Caco-2 (cell line): ENCODE measurements around the gene PPM1F. TPM values are rescaled to one million over a fixed set of nuclear protein-coding genes. Genes with fewer than 3 reads are reported as not detected.

Source experiments
- BruUV-seq: library from RNA; stranded (reverse); fragments of 400-500 nt; replicated peaks from 2 replicates; lab custom pipeline; 2021; lab: Mats Ljungman, UMichigan
- CTCF ChIA-PET: fragments of 300-600 bp; sonication (Branson Sonifier 250); formaldehyde crosslinking; loops from one replicate; lab custom pipeline; 2022; ENCODE audit warnings: antibody characterized with exemption; lab: Charles Lee
- POLR2A ChIA-PET: fragments of 300-600 bp; sonication (Branson Sonifier 250); formaldehyde crosslinking; loops from one replicate; lab custom pipeline; 2022; ENCODE audit warnings: antibody characterized with exemption; lab: Charles Lee
- DNase-seq, 2 experiments: peaks; one replicate each; pipeline versions ENCODE4 v3.0.0 to v3.0.0-alpha.2; 2020 to 2022
- H3K27me3 ChIP-seq: replicated peaks from 2 replicates; pipeline ENCODE4 v1.6.0; 2011; ENCODE audit warnings: low read length; ENCODE audit not compliant: control insufficient read depth, insufficient read depth
- H3K36me3 ChIP-seq: 2 replicates; pipeline ENCODE4 v1.5.1; 2011; ENCODE audit warnings: low read length; ENCODE audit not compliant: control insufficient read depth, insufficient read depth
- H3K4me1 ChIP-seq: fragments of 250-450 bp; sonication (Bioruptor Pico); 2 replicates; pipeline ENCODE4 v1.5.1; 2020; ENCODE audit warnings: mild to moderate bottlenecking
- H3K4me3 ChIP-seq: 2 replicates; pipeline ENCODE4 v1.5.1; 2011; ENCODE audit warnings: low read depth, mild to moderate bottlenecking, control low read depth, low read length
- H3K9me3 ChIP-seq: fragments of 250-450 bp; sonication (Bioruptor Pico); 2 replicates; pipeline ENCODE4 v1.5.1; 2020; ENCODE audit warnings: mild to moderate bottlenecking, moderate library complexity
- H3K27ac Mint-ChIP-seq: one replicate; pipeline ENCODE4 v1.8.0; 2022; ENCODE audit warnings: mixed read lengths; ENCODE audit not compliant: unreplicated experiment
- H3K27me3 Mint-ChIP-seq: one replicate; pipeline ENCODE4 v1.8.0; 2022; ENCODE audit warnings: mixed read lengths; ENCODE audit not compliant: insufficient read depth, unreplicated experiment
- H3K36me3 Mint-ChIP-seq: one replicate; pipeline ENCODE4 v1.8.0; 2022; ENCODE audit warnings: mild to moderate bottlenecking, mixed read lengths; ENCODE audit not compliant: insufficient read depth, unreplicated experiment
- H3K4me1 Mint-ChIP-seq: one replicate; pipeline ENCODE4 v1.8.0; 2022; ENCODE audit warnings: low read depth, mixed read lengths; ENCODE audit not compliant: unreplicated experiment
- H3K4me3 Mint-ChIP-seq: one replicate; pipeline ENCODE4 v1.8.0; 2022; ENCODE audit warnings: mild to moderate bottlenecking, moderate library complexity, mixed read lengths; ENCODE audit not compliant: unreplicated experiment
- H3K9me3 Mint-ChIP-seq: one replicate; pipeline ENCODE4 v1.8.0; 2022; ENCODE audit warnings: mixed read lengths; ENCODE audit not compliant: unreplicated experiment
- CTCF ChIP-seq, 2 experiments: fragments of 200-600 bp in 1 of 2; IDR thresholded peaks; 1 replicate in 1 of 2; 2 replicates in 1 of 2; pipeline versions ENCODE4 v1.5.1 to v1.8.0; 2011 to 2022; ENCODE audit warnings: antibody characterized with exemption in 1 of 2, control low read depth in 1 of 2, inconsistent platforms in 1 of 2, low read depth in 1 of 2, low read length in 1 of 2, mild to moderate bottlenecking in 1 of 2, moderate library complexity in 1 of 2; ENCODE audit not compliant: insufficient read depth in 1 of 2, severe bottlenecking in 1 of 2, unreplicated experiment in 1 of 2
- intact Hi-C: fragments of 100-400 bp; cut with micrococcal nuclease; formaldehyde crosslinking; loops from one replicate; pipeline ENCODE4 v1.10.0; 2022; ENCODE audit not compliant: unreplicated experiment
- total RNA-seq: library from RNA; stranded (reverse); gene quantifications from 2 replicates; pipeline ENCODE4 v1.2.3, GENCODE V29; 2022

PPM1F gene
- total RNA-seq, 1 experiment from 2014 or later: 25.8 TPM

DNA sequence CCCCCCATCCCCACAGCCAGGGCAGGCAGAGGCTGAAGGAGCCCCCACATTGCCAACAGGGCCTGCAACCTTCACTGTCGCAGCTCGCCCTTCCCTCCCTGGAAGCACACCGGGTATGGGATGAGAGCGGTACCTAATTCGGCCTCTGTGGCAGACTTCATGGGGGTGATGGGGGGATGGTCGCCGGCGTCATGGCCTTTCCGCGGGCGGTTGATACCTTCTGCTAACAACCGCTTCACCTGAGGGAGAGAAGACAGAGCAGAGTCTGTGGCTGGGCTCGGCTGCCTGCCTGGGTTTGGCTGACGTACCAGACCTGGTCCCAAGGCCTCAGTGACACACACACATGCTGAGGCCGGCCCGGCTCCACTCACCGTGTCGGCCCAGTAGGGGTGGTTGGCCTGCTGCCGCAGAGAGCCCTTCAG, 11.2 kb upstream of the PPM1F start:
- Histone ChIP-seq H3K36me3 (no peaks in the 10 kb centered on the region; the same call in 1 of the 2 replicates), H3K9me3 (no peaks in the 10 kb centered on the region), H3K27me3 (no peaks in the 10 kb centered on the region), H3K4me1 (no peaks in the 10 kb centered on the region), H3K4me3 (no peak overlapping the region)
- H3K36me3 Mint-ChIP-seq: peaks cover 45% of the 10 kb centered on the region
- no peaks in the 10 kb centered on the region for H3K9me3 Mint-ChIP-seq
- no TSS peak for BruUV-seq
- DNase-seq: no peak
- no peak overlapping the region for H3K4me3 Mint-ChIP-seq
- H3K4me1 Mint-ChIP-seq: no peaks in the 10 kb centered on the region
- H3K27me3 Mint-ChIP-seq: no peaks in the 10 kb centered on the region
- TF ChIP-seq CTCF (IDR thresholded peaks at IDR 0.05; ENCODE audit: insufficient read depth in 1 of 2, low read depth in 1 of 2, low read length in 1 of 2, severe bottlenecking in 1 of 2, unreplicated experiment in 1 of 2): no peak
- ChIA-PET POLR2A (interaction anchor here (0.7 kb wide), 1 partner anchor 540 kb away, joined by 3 read pairs; no protein-coding TSS in a partner anchor), CTCF (no interaction called here)
- no peak overlapping the region for H3K27ac Mint-ChIP-seq
- intact Hi-C loops: no loop called here

DNA sequence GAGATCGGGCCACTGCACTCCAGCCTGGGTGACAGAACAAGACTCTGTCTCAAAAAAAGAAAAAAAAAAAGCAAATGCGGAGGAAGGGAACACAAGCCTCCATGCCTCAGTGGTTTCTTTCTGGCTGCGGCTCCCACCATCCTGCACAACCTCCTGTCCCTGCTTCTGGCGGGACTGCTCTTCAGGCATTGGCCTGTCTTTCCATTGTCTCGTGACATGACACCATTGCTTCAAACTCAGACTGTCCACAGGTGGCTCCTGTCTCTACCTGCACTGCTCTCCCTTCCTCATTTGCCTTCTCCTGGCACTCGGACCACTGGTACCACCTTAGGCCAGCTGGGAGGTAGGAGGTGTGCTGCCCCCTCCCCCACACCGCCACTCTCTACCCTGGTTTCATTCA, 10.6 kb upstream of the PPM1F start:
- no TSS peak for BruUV-seq
- TF ChIP-seq CTCF (IDR thresholded peaks at IDR 0.05; ENCODE audit: insufficient read depth in 1 of 2, low read depth in 1 of 2, low read length in 1 of 2, severe bottlenecking in 1 of 2, unreplicated experiment in 1 of 2): no peak
- no peaks in the 10 kb centered on the region; the same call in 1 of the 2 replicates for H3K36me3 ChIP-seq
- H3K9me3 ChIP-seq: no peaks in the 10 kb centered on the region
- H3K27ac Mint-ChIP-seq: no peak overlapping the region
- H3K27me3 ChIP-seq: no peaks in the 10 kb centered on the region
- no peaks in the 10 kb centered on the region for H3K4me1 Mint-ChIP-seq
- H3K4me3 ChIP-seq: no peak overlapping the region
- H3K27me3 Mint-ChIP-seq: no peaks in the 10 kb centered on the region
- no peak overlapping the region for H3K4me3 Mint-ChIP-seq
- peaks cover 40% of the 10 kb centered on the region for H3K36me3 Mint-ChIP-seq
- POLR2A ChIA-PET: interaction anchor here (0.7 kb wide), 1 partner anchor 540 kb away, joined by 3 read pairs; no protein-coding TSS in a partner anchor
- intact Hi-C loops: no loop called here
- no peaks in the 10 kb centered on the region for H3K9me3 Mint-ChIP-seq
- CTCF ChIA-PET: no interaction called here
- H3K4me1 ChIP-seq: no peaks in the 10 kb centered on the region
- DNase-seq: no peak

- intact Hi-C loops: no loop called here
- no TSS peak for BruUV-seq
- CTCF ChIA-PET: no interaction called here
- Mint-ChIP-seq H3K9me3 (no peaks in the 10 kb centered on the region), H3K4me1 (no peaks in the 10 kb centered on the region), H3K27me3 (no peaks in the 10 kb centered on the region), H3K27ac (no peak overlapping the region), H3K36me3 (peaks cover 38% of the 10 kb centered on the region), H3K4me3 (no peak overlapping the region)
- POLR2A ChIA-PET: no interaction called here
- no peak for TF ChIP-seq CTCF (IDR thresholded peaks at IDR 0.05; ENCODE audit: insufficient read depth in 1 of 2, low read depth in 1 of 2, low read length in 1 of 2, severe bottlenecking in 1 of 2, unreplicated experiment in 1 of 2)
- no peak overlapping the region for H3K4me3 ChIP-seq
- no peaks in the 10 kb centered on the region for H3K27me3 ChIP-seq
- no peaks in the 10 kb centered on the region for H3K9me3 ChIP-seq
- no peaks in the 10 kb centered on the region; the same call in 1 of the 2 replicates for H3K36me3 ChIP-seq
- no peaks in the 10 kb centered on the region for H3K4me1 ChIP-seq
- no peak for DNase-seq
These were observed 10.0 kb upstream of the PPM1F start for GRCh38 chr22:21962655-21962949.
